Effector memory CD4-positive, alpha-beta T cell (primary cell): ENCODE data around the gene TRAF2.

Source experiments
- DNase-seq, 3 donors: peaks; one replicate each; pipeline ENCODE4 v3.0.0-alpha.2; 2020
- H3K27ac ChIP-seq: 2 replicates; pipeline ENCODE4 v1.7.0; 2013; ENCODE audit warnings: mild to moderate bottlenecking, low read length, moderate library complexity; ENCODE audit not compliant: insufficient read depth, poor library complexity, severe bottlenecking
- H3K27me3 ChIP-seq: replicated peaks from 2 replicates; pipeline ENCODE4 v1.7.0; 2013; ENCODE audit warnings: mild to moderate bottlenecking, low read length; ENCODE audit not compliant: insufficient read depth, control insufficient read depth, poor library complexity, severe bottlenecking
- H3K36me3 ChIP-seq: 2 replicates; pipeline ENCODE4 v1.7.0; 2013; ENCODE audit warnings: mild to moderate bottlenecking, low read length, moderate library complexity; ENCODE audit not compliant: control insufficient read depth, insufficient read depth
- H3K4me1 ChIP-seq: 2 replicates; pipeline ENCODE4 v1.7.0; 2013; ENCODE audit warnings: low read length, mild to moderate bottlenecking; ENCODE audit not compliant: control insufficient read depth, insufficient read depth, poor library complexity, severe bottlenecking
- H3K4me3 ChIP-seq: 2 replicates; pipeline ENCODE4 v1.7.0; 2013; ENCODE audit warnings: low read length, low read depth, mild to moderate bottlenecking; ENCODE audit not compliant: insufficient read depth, poor library complexity, severe bottlenecking
- H3K9me3 ChIP-seq: 2 replicates; pipeline ENCODE4 v1.7.0; 2013; ENCODE audit warnings: mild to moderate bottlenecking, low read length, moderate library complexity; ENCODE audit not compliant: control insufficient read depth

Gene TRAF2

GRCh38 chr9:136943291-136944211, 57.2 kb downstream of the TRAF2 start:
- no peaks in the 10 kb centered on the region for H3K9me3 ChIP-seq
- peak overlapping the region; percentile 63 for H3K27ac ChIP-seq
- peaks cover 16% of the 10 kb centered on the region for H3K4me1 ChIP-seq
- peaks cover 37% of the 10 kb centered on the region for H3K36me3 ChIP-seq
- DNase-seq: no peak
- H3K27me3 ChIP-seq: no peaks in the 10 kb centered on the region
- H3K4me3 ChIP-seq: peak overlapping the region; percentile 63

GRCh38 chr9:136944212-136944518, 57.8 kb downstream of the TRAF2 start:
- Histone ChIP-seq H3K27me3 (no peaks in the 10 kb centered on the region), H3K4me3 (peak overlapping the region; percentile 63), H3K27ac (peak overlapping the region; percentile 63), H3K4me1 (peaks cover 16% of the 10 kb centered on the region), H3K9me3 (no peaks in the 10 kb centered on the region), H3K36me3 (peaks cover 35% of the 10 kb centered on the region)
- DNase-seq: peak in 1 of 3 donors; percentile 21

- Histone ChIP-seq H3K4me3 (peak within 1 kb of the TSS; percentile 63), H3K27ac (peak within 1 kb of the TSS; percentile 63), H3K4me1 (peaks cover 21% of the 10 kb centered on the region), H3K9me3 (no peaks in the 10 kb centered on the region), H3K27me3 (no peaks in the 10 kb centered on the region), H3K36me3 (peaks cover 30% of the 10 kb centered on the region)
- DNase-seq: peak; percentile 89 to 92 (median 90)
Measured at GRCh38 chr9:136944519-136945332, 58.4 kb downstream of the TRAF2 start, which contains the start of the genes C8G and FBXW5. TSS of gene C8G (plus strand) at chr9:136945243. CDS start at chr9:136945321, 78 bp downstream. TSS of gene FBXW5 (minus strand) at chr9:136944738. CDS start at chr9:136944083, 655 bp downstream.

- no peak overlapping the region for H3K4me3 ChIP-seq
- H3K36me3 ChIP-seq: peaks cover 22% of the 10 kb centered on the region
- DNase-seq: no peak
- no peaks in the 10 kb centered on the region for H3K9me3 ChIP-seq
- H3K27me3 ChIP-seq: no peaks in the 10 kb centered on the region
- no peak overlapping the region for H3K27ac ChIP-seq
- peaks cover 27% of the 10 kb centered on the region for H3K4me1 ChIP-seq
Measured at GRCh38 chr9:136945333-136946227, 59.3 kb downstream of the TRAF2 start.

DNA sequence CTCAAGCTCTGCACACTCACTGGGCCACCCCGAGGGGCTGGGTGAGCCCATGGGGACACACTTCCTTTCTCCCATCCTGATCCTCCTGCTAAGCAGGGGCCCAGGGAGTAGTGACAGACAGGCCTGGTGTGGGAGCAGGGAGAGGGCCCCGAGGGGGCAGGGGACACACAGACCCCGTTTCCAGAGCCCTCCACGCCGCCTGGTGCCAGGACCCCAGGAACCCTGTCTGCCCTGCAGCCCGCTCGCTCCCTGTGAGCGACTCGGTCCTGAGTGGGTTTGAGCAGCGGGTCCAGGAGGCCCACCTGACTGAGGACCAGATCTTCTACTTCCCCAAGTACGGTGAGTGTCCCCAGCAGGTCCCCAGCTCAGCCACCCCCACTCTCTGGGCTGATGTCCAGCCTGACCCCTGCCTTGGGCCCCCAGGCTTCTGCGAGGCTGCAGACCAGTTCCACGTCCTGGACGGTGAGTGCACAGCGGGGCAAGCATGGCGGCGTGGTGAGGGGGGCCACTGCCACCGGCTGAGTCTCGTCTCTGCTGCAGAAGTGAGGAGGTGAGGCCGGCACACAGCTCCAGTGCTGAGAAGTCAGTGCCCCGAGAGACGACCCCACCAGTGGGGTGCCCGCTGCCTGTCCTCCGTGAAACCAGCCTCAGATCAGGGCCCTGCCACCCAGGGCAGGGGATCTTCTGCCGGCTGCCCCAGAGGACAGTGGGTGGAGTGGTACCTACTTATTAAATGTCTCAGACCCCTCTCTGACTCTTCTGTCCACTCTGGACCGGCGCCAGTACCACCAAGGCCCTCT, 60.1 kb downstream of the TRAF2 start:
- Histone ChIP-seq H3K36me3 (peaks cover 13% of the 10 kb centered on the region), H3K27ac (no peak overlapping the region), H3K4me1 (peaks cover 27% of the 10 kb centered on the region), H3K9me3 (no peaks in the 10 kb centered on the region), H3K4me3 (no peak overlapping the region), H3K27me3 (no peaks in the 10 kb centered on the region)
- no peak for DNase-seq

DNA sequence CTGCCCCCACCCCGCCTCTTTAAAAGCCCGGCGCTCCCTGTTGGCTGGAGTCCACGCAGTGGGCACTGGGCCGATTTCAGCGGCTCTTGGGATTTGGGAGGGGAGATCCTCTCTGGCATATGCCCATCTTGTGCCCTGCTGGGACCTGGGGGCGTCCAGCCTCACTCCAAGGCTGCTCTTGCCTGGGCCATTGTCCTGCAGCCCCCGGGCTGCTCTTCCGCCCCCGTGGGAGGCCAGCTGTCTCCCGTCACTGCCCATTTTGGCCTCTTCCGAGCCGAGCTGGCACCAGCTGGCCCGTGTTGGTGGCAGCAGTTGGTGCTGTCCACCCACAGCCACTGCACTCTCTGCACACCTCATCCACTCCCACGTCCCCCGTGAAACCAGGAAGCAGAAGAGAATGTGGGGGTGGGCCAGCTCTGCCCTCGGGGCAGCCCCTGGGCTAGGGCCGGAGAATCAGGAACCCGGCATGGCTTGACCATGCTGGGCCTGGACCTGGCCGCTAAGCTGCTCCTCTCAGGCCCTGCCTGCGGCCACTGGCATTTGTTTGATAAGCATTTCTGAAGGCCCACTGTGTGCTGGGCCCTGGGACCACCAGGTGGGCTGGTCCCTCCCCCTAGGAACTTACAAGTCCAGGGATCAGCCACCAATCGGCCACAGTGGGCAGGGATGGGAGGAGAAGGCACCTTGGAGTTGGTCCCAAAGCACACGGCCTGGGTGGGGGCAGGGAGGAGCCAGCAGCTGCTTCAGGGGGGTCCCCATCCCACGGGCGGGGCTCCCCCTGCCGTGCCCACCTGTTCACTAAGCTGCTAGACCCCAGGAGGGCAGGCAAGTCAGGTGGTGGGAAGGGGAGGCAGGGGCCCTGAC, 60.9 kb downstream of the TRAF2 start:
- H3K9me3 ChIP-seq: no peaks in the 10 kb centered on the region
- no peak for DNase-seq
- H3K4me3 ChIP-seq: no peak overlapping the region
- no peaks in the 10 kb centered on the region for H3K27me3 ChIP-seq
- H3K27ac ChIP-seq: no peak overlapping the region
- peaks cover 27% of the 10 kb centered on the region for H3K4me1 ChIP-seq
- H3K36me3 ChIP-seq: peaks cover 5% of the 10 kb centered on the region

DNA sequence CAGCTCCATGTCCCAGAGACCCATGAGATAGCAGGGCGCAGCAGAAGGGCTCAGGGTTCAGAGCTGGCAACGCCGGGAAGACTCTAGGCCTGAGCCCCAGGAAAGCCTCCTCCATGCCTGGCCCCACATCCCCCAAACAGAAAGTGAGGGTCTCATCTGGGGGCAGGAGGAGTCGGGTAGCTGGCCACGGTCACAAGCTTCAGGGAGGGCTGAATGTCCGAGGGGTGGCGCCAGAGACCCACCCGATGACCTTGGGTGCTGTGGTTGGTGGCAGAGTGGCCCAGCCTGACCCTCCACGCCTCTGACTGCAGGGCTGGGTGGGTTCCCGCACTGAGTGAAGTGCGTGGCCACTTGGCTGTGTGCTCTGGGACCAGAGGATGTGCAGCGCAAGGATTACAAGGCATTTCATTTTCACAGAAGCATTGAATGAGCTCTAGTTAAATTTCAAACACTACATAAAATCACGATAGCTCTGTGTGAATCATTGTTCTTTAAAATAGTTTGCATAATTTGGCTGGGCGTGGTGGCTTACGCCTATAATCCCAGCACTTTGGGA, 61.7 kb downstream of the TRAF2 start:
- no peaks in the 10 kb centered on the region for H3K27me3 ChIP-seq
- H3K4me3 ChIP-seq: no peak overlapping the region
- no peaks in the 10 kb centered on the region for H3K9me3 ChIP-seq
- H3K27ac ChIP-seq: no peak overlapping the region
- DNase-seq: no peak
- no peaks in the 10 kb centered on the region for H3K36me3 ChIP-seq
- peaks cover 23% of the 10 kb centered on the region for H3K4me1 ChIP-seq

DNA sequence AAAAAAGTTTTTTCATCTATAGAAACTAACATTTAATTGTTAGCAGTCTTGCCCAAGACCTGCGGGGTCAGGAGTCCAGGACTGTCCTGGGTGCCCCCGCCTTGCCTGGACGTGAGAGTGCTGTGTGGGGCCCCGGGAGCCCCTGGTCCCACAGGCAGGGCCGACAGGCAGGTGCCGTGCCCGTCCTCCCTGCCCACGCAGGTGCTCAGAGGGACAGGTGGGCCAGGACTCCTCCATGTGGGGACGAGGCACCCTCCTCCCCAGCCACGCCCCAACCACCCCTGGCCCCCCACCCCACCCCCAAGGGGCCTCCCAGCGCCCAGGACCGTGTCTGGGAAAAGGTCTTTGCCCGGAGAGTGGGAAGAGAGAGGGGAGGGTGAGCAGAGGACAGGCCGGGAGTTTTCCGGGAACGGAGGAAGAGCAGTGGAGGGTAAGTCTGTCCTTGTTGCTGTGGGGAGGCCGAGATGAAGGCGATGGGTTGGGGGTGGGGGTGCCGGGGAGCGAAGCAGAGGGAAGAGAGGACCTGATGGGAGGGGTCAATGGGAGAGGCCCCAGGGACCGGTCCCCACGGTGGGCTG, 63.0 kb downstream of the TRAF2 start:
- Histone ChIP-seq H3K9me3 (no peaks in the 10 kb centered on the region), H3K36me3 (no peaks in the 10 kb centered on the region), H3K27me3 (no peaks in the 10 kb centered on the region), H3K27ac (peak overlapping the region; percentile 72), H3K4me3 (peak overlapping the region; percentile 62), H3K4me1 (peaks cover 17% of the 10 kb centered on the region)
- no peak for DNase-seq
